Breast epithelium (tissue), 3 donors: ENCODE data around the gene ANKS1B.

Source experiments
- POLR2A ChIP-seq: fragments of 450-650 bp; IDR thresholded peaks from one replicate; pipeline ENCODE4 v1.6.1; 2016; ENCODE audit warnings: antibody characterized with exemption, mild to moderate bottlenecking, moderate library complexity
- POLR2AphosphoS5 ChIP-seq, 3 donors: sonication (generic); formaldehyde crosslinking; IDR thresholded peaks; one replicate each; pipeline ENCODE4 v1.6.1; 2017; ENCODE audit warnings: antibody characterized with exemption in 3 of 3
- TF ChIP-seq, protein P1 (sequence below), 3 donors: fragments of 450-650 bp; IDR thresholded peaks; one replicate each; pipeline ENCODE4 v1.5.1; 2016 to 2017; ENCODE audit warnings: antibody characterized with exemption in 3 of 3, mild to moderate bottlenecking in 3 of 3, moderate library complexity in 3 of 3

- TF ChIP-seq, protein P1, sequence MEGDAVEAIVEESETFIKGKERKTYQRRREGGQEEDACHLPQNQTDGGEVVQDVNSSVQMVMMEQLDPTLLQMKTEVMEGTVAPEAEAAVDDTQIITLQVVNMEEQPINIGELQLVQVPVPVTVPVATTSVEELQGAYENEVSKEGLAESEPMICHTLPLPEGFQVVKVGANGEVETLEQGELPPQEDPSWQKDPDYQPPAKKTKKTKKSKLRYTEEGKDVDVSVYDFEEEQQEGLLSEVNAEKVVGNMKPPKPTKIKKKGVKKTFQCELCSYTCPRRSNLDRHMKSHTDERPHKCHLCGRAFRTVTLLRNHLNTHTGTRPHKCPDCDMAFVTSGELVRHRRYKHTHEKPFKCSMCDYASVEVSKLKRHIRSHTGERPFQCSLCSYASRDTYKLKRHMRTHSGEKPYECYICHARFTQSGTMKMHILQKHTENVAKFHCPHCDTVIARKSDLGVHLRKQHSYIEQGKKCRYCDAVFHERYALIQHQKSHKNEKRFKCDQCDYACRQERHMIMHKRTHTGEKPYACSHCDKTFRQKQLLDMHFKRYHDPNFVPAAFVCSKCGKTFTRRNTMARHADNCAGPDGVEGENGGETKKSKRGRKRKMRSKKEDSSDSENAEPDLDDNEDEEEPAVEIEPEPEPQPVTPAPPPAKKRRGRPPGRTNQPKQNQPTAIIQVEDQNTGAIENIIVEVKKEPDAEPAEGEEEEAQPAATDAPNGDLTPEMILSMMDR (IDR thresholded peaks at IDR 0.05) = no peak
- no peak for TF ChIP-seq POLR2A
- no peak for TF ChIP-seq POLR2AphosphoS5 (IDR thresholded peaks at IDR 0.05)
Observed at GRCh38 chr12:98750511-98750910, 1234.2 kb downstream of the ANKS1B start.
